IPS DF 4.7 (cell line): Measurements from ENCODE around the gene CACNA2D2.

Source experiments
- DNase-seq: peaks from one replicate; pipeline ENCODE4 v3.0.0-alpha.2; 2013; ENCODE audit warnings: low spot score; ENCODE audit errors: extremely low read depth

Gene CACNA2D2

DNA sequence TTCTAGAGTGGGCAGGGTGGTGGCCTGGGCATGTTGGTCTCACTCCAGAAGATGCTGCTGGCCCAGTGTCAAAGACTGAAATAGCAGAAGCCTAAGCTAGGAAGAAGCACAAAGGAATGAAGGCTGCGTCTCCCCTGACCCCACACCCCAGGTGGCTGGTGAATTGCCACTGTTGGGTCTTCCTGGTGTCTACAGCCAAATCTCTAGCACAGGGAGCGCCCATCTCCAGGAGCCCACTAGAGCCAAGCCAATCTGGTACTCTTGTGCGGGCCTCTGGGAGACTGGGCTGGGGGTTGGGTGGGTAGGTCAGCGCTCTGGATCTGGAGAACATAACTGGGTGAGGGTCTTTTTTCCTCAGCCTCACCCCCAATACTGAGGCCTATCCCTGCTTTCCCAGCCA is 176.3 kb downstream of the CACNA2D2 start:
- DNase-seq: no peak

DNA sequence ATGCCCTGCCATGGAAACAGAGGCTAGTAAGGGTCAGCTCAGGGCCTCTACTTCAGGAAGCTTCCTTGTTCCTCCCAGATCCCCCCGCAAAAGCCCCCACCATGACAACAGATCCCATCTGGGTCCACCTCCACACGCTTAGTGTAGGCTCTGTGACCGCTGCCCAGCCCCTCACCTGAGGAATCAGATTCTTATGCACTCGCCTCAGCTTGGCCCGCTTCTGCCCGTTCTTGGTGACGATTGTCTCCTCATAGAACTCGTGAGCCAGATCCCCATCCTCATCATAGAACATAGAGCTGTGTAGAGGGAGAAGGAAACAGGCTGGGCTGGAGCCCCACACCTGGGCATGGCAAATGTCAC is 177.3 kb downstream of the CACNA2D2 start:
- DNase-seq: no peak

DNA sequence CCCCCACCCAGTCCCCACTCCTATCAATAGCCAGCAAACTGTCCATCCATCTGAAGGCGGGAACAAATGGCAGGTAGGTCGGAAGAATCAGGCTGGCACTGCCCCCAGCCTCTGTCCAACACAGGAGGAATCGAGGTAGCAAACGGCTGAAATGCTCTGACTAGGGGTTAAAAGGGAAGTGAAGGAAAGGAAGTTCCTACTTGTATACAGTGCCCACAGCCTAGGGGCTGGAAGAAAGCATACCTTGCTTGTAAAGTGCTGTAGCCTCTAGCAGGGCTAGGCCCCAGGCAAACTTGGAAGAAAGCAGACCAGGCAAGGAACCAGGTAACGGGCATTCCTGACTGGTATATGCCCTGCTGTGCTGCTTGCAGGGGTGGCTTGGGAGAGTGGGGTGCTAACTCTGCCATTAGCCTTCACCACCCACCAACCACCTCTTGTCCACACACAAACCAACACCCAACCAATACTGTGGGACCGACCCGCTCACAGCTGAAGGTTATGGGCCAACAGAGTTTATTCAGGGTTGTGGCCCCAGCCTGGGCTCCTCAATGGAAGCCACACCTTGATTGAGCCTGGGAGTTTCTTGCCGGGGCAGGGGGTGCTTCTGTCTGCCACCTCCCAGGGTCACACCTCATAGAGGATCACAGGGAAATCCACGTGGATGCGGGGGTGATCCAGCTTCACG is 177.8 kb downstream of the CACNA2D2 start:
- no peak for DNase-seq

DNA sequence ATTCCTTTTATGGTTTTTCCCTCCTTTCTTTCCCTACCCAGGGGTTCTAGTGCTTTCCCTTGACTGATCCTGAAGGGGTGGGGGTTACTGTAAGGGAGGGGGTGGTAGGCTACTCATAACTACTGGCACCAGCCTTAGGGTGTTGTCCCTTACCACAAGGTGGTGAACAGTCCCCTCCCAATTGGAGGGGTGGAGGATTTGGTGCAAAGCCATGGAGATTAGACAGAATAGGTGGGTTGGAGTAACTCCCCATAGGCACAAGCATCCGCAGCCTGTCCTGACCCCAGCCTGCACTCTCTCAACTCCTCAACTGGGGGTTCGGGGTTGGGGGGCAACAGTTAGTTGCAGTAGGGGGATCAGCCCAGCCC is 178.3 kb downstream of the CACNA2D2 start:
- no peak for DNase-seq

DNA sequence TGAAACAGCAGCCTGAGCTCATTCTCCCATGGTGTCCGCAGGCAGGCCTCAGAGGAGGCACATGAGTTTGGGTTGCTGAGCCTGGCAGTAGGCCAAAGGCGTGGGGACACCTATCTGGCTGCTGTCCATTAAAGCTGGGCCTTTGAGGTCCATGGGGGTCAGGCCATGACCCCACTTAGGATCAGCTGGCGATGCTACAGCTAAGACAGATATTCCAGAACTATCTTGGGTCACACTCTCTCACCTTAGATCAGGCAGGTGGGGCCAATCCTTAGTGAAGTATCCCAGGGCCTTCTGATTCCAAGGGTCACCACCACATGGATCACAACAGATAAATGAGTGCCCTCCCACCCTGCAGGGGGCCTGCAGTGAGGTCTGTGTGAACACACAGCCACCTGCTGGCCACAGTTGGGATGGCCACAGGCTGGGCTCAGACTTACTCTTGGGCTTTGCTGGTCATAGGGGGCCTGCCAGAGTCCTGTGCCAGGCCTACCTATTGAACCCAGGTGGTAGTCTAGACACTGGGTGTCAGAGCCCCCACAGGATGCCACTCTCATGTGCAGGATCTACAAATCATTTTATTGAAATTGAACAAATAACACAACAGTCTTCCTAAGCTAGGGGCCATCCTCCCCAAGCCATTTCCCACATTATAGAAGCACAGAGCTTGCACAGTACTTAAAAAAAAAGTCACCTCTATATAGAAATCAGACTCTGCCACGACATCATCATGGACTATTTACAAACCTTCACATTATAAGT is 178.9 kb downstream of the CACNA2D2 start:
- DNase-seq: no peak

DNA sequence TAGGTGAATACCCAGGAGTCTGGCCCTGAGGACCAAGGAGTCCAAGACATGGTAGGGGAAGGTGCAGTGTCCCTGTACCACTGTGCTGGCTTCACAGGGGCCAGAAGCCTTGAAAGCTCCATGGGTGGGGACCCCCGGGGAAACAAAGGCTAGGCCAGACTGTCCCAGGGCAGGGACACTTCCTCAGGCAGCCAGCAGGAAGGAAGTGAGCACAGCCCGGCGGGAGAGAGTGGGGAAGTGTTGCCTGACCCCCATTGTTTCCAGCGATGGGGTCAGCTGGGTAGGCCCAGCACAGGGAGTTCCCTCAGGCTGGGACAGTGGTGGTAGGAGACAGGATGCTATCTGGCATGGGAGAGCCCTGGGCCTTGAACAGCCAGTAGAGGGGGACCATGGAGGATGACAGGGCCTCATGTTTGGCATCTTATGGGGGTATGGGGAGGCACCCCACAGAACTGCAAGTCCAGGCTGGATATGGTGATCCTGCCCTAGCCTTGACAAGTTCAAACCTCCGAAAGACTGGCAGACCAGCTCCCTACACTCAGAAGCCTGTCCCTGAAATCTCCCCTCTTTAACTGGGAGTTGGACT is 179.7 kb downstream of the CACNA2D2 start:
- no peak for DNase-seq

DNA sequence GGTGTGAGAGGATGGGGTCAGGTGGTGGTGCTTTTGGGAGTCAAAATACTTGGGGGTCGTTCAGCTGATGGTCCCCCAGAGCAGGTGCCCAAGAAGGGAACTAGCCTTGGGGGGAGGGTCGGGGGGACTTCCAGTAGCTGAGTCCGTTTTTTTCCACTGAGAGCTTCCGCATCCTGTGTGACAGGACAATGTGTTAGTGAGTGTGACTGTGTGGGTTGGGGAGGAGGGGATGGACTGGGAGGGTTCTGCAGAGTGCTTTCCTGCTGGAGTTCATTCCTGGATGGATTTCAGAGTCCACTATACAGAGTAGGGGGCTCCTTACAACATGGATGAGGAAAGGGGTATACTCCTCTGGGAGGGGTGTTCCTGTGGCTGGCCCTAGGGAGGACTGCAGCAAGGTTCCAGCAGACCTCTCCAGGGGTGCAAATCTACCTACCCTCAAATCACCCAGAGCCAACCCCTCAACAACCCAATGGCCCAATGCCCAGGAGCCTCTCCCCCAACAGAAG is 180.3 kb downstream of the CACNA2D2 start:
- DNase-seq: no peak

DNA sequence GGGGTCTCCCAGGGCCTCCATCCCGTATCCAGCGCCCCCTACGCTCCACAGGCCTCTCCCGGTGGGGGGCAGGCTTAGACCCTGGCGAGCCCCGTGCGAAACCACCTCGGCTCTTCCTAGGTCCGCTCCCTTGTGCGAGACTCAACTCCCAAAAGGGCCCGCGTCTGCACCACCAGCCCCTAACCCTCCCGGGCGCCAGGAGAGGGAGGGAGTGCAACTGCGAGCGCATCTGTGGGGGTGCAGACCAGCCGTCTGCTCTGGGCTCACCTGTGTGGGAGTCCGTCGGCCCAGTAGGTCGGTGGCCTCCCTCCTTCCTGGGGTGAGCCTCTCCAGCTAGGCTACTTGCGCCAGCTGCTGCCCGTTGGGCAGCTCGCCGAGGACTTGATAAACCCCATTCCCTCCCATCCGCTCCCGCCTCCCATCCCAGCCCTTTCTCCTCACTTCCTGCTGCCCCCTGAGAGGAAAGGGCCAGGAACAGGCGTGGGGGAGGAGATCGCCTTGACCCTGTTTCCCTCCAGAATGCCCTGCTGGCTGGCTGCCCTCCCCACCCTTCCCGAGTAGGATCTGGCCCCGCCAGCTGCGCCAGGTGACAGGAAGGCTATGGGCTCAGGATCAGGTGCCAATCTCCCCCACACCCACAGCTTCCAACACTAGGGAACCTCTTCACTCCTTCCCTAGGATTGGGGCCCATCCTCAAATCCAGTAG is 180.9 kb downstream of the CACNA2D2 start, which contains the start of gene HYAL2:
HYAL2 (minus strand) TSS at position 360 of the 706 bp plus-strand sequence. CDS start 2,256 bp downstream, outside the sequence.
- DNase-seq: no peak

DNA sequence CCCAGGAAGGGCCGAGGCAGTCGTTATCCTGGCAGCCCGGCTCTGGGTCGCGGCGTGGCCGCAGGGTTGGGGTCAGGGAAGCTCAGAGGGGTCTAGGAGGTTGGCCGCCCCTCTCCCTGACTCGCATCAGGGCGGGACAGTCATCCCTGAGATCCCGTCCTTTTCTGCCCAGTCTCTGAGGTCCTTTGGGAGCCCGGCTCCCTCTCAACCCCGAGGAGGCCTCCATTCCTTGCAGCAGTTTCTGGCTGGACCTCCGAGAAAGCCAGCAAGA is 181.4 kb downstream of the CACNA2D2 start:
- no peak for DNase-seq

DNA sequence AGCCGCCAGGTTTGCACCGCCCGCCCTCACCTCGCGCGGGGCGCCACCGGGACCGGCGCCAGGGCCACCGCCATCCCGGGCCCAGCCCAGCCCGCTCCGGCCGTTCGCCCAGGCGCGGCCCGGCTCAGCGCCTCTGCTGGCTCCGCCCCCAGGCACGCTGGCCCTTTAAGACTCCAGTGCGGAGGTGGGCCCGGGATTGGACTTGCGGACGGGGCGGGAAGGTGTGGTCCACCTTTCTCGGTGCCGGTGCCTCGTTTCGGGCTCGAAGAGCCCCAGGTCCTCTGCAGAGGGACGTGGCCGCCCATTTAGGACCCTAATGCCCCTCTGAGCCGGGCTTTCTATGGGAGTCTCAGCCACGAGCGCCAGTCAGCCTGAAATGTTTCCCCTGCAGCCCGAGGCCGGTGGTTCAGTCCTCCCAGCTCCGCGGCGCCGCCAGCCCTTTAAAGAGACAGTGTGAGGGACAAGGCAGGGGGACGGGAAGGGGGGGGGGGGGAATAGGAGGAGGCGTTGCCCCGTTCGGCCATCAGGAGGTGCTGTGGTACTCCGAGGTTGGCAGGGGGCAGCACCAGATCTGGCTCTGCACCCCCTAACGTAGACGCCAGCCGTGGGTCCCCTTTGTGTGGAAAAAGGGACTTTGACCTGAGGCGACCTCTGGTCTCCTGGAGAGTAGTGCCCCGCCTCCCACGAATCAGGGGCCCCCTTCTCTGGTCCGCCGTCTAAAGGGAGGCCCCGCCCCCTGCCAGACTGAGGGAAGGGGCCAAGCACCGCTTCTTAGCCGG is 181.9 kb downstream of the CACNA2D2 start:
- DNase-seq: no peak

DNA sequence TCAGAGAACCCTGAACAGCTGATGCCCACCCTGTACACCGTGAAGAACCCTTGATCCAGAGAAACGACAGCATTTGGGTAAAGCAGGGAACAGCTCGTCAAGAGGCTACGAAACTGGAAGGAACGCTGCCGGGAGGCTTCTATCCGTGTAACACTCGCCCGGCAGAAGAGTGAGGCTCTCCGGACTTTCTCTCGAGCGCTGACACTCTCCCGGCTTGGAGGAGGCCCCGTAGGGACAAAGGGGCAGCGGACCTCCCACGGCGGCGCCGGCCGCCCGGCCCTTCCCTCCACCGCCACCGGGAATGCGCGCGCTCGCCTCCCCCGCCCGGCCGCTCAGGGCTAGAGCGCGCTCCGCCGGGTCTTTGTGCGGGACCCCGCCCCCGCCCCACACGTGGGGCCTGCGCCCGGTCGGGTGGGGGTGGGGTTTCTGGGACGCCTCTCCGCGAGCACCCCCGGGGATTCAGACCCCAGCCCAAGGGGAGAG is 182.5 kb downstream of the CACNA2D2 start:
- no peak for DNase-seq

DNA sequence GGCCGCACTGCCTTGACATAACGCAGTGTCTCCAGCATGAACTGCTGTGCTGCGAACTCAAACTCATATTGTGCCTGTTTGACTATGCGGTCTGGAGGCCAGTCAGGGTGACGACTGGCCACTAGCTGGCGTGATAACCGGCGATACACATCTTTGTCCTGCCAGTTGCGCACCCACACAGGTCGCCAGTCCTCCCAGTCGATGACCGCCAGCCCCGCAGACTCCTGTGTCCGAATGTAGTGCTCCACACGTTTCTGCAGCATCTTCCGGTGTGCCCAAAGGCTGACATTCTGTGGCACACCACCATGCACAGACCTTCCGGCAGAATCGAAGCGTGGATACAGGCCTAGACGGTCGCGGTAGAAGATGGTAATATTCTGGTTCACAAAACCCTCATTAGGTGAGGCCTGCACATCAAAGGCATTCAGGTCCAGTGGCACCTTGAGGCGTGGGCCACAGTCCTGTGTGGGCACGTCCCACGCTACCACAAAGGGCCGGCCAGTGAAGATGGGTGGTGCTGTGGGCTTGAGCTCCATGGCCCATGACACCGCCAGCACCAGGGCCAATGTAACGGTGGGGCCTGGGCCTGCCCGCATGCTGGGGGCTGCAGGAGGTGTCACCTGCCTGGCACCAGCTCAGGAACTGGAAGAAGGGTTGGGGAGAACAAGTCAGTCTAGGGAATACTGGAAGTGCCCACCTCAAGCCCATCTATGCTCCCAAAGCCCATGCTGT is 183.4 kb downstream of the CACNA2D2 start:
- no peak for DNase-seq

DNA sequence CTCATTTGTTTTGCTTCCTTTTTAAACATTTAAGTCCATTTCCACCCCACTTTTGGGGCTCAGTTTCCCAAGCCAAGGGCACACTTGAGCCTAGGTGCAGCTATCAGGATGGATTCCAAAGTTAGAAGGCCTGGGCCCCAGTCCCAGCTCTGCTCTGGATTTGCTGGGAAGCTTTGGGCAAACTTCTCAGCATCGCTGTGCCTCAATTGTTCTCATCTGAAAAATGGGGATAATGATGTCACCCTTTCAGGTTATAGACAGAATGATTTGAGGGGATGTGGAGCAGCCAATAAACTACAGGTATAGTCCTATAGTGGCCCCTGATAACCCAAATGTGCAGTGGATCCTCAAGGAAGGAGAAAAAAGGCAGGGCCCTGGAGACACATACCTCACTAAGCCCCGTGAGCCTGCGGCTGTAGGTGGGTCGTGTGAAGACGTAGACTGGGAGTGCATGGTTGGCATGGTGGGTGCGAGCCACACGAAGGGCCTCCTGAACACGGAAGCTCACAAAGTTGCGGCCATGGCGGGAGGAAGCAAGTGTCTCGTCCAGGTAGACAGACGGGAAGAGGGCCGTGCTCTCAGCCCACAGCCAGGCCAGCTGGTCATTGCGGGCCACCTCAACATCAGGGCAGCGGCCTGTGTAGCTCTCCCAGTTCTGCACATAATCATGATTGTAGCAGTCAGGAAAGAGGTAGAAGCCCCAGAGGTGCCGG is 184.1 kb downstream of the CACNA2D2 start:
- no peak for DNase-seq

DNA sequence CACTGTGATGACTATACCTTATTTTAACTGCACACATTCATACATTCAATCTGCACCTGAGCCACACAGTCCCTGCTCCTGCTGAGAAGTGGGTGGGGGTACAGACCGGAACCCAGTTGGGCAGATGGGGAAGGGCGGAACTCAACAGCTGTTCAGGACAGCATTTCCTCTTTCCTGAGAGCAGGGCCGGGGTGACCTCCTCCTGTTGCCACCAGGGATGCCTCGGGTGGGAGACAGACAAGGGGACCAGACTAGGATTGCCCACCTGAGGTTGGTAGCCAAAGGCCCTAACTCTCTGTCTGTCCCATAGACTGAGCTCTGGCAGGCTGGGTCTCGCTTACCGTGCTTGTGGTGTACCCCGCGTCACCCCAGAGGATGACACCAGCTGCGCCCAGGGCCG is 184.8 kb downstream of the CACNA2D2 start:
- no peak for DNase-seq

DNA sequence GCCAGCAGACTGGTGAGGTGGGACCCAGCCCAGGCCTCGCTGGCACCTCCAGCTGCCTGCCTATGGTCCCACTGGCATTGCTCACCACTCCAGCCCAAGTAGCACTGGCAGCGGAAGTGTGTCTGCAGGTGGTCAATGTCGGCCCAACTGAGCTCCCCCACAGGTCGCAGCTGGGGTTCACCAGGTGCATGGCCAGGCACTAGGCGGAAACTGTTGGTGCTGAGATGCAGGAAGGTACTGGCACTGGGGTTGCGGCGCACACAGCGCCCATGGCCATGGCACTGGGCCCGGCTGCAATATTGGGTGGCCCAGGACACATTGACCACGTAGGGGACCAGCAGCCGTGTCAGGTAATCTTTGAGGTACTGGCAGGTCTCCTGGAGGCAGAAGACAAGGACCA is 185.3 kb downstream of the CACNA2D2 start:
- no peak for DNase-seq

DNA sequence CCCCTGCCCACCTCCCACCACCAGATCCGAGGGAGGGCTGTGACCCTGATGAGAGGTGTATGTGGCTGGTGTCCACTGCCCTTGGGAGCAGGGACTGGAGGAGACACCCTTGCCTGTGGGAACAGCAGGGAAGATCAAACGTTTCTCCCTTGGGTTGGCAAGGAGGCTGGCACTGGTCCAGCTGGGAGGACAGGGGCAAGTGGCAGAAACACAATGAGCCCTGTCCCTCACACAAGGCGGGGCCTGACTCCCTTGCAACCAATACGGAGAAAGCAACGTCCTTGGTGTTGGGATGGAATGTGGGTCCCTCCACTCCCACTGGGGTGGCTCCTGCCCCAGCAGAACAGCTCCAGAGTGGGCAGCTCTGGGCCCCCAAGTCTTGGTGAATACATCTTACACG is 186.1 kb downstream of the CACNA2D2 start:
- no peak for DNase-seq

DNA sequence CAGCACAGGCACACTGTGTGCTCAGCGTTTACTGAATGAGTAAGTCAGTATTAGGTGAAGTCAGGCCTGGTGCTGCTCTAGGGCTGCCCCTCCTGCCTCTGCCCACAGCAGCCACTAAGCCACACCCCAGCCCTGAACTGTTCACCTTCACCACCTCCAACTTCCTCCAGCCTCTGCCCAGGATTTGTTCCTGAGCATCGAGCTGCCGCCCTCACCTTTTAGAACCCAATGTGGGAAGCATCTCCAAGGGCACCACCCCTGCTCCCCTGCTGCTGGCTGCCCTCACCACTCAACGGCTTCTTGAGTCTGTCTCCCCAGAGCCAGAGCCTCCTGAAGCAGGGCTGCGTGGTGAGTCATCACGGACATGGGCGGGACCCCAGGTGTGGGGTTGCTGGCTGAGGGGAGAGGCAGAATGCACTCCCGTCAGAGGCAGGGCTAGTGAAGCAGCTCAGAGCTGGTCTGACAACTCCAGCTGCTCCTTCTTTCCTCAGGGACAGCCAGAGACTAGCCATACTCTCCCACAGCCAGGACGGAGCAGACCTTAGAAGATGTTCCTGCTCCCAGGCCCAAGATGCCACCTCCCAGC is 186.7 kb downstream of the CACNA2D2 start:
- no peak for DNase-seq

DNA sequence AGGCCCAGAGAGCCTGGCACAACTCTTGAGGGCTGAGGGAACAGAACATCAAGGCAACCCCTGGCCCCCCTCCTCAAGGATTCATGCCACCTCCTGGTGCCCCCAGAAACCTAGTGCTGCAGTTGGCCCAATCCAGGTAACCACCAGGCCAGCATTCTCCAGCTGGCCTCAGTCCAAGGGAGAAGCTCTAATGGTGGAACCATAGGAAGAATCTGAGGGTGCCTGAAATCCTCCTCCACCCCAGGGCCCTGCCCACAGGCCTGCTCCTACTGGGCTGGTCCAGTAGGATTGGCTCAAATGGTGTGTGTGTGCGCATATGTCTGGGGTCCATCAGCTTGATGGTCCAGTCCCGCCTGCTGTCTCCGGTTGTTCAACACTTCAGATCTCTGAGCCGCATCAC is 188.6 kb downstream of the CACNA2D2 start:
- DNase-seq: no peak

DNA sequence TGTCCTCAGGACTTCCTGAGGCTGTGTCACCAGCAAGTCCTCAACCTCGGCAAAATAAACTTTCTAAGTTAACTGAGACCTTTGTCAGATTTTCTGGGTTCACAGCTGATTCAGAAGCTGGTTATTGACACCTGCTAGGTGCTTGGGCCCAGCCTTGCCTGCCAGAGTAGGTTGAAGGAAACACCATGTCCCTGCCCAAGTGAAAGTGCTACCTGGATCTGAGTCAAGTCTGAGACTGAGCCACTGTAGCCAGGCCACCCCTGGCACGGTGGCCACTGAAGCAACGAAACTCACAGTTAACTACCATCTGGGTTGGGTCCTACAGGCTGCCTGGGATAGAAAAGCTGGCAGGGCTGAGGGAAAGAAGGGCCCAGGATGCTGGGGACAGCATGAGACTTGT is 189.1 kb downstream of the CACNA2D2 start:
- no peak for DNase-seq
